GM12878 (cell line): ENCODE results near the gene NRTN. TPM values are rescaled to one million over a fixed set of nuclear protein-coding genes. Genes with fewer than 3 reads are reported as not detected.

Experiments used
- CBFB ChIP-seq: IDR thresholded peaks from 2 replicates; pipeline ENCODE4 v1.6.1; 2016; ENCODE audit warnings: antibody characterized with exemption, low read depth
- ESRRA ChIP-seq: IDR thresholded peaks from 2 replicates; pipeline ENCODE4 v1.6.1; 2012; ENCODE audit warnings: mild to moderate bottlenecking, low read length, improper control_type of control experiment
- RELB ChIP-seq: fragments of 450-650 bp; IDR thresholded peaks from 2 replicates; pipeline ENCODE4 v1.6.1; 2017; ENCODE audit warnings: low read depth, mild to moderate bottlenecking, moderate library complexity
- SMAD5 ChIP-seq: IDR thresholded peaks from 2 replicates; pipeline ENCODE4 v1.6.1; 2016; ENCODE audit warnings: antibody characterized with exemption, low read depth
- STAT3 ChIP-seq: IDR thresholded peaks from 2 replicates; pipeline ENCODE4 v1.6.1; 2011; ENCODE audit warnings: low read depth, low read length, improper control_type of control experiment
- ZBTB11 ChIP-seq: fragments of 450-650 bp; formaldehyde crosslinking; IDR thresholded peaks from 2 replicates; pipeline ENCODE4 v1.5.0; 2022; ENCODE audit warnings: mild to moderate bottlenecking, missing genetic modification characterization
- ZNF274 ChIP-seq: IDR thresholded peaks from one replicate; pipeline ENCODE4 v1.8.0; 2011; ENCODE audit not compliant: insufficient read length, insufficient read depth
- polyA plus RNA-seq, 11 experiments: library from polyadenylated mRNA; depleted of rRNA in 4 of 11; unstranded in 6 of 11; stranded (reverse) in 5 of 11; fragments of >200 nt; fragmentation: Nextera tagmentation in 4 of 11; fragmentation: Illumina TruSeq in 1 of 11; extraction: Ambion mirVana in 4 of 11; extraction: Trizol in 1 of 11; gene quantifications; 1 replicate in 1 of 11; 2 replicates in 10 of 11; pipeline versions ENCODE4 v1.2.1 to v1.2.3, GENCODE V29; 2011 to 2016; ENCODE audit warnings: inconsistent platforms in 2 of 11, missing spikeins in 2 of 11, low read depth in 1 of 11
- total RNA-seq, 4 experiments: library from RNA; depleted of rRNA in 3 of 4; stranded (reverse); fragments of >200 nt in 3 of 4; fragmentation: Illumina TruSeq in 1 of 4; extraction: Trizol in 1 of 4; gene quantifications; 2 replicates each; pipeline versions ENCODE4 v1.2.1 to v1.2.3, GENCODE V29; 2013 to 2021

Gene NRTN
- total and polyA plus RNA-seq, 10 of the 15 experiments (the other 5 are each of a cell fraction or from before 2014, with no cell fraction given): not detected

- TF ChIP-seq STAT3: no peak
- no peak for TF ChIP-seq SMAD5
- TF ChIP-seq RELB: no peak
- TF ChIP-seq ESRRA: no peak
- no peak for TF ChIP-seq ZBTB11 (CRISPR knock-in tag)
- TF ChIP-seq CBFB: no peak
- no peak for TF ChIP-seq ZNF274
These were observed 62.6 kb downstream of the NRTN start (continued) for GRCh38 chr19:5867201-5868136.
